Activated naive CD4-positive, alpha-beta T cell treated with anti-CD3 and anti-CD28 coated beads, Interleukin-2, amount 50 U/mL, for 24 hours (primary cell): ENCODE measurements around the gene RPL27A.
A peak's percentile ranks its signal among the peaks of the same experiment; 100 is the strongest.

Source experiments
- H3K27ac Mint-ChIP-seq: one replicate; pipeline ENCODE4 v1.8.0; 2021; ENCODE audit warnings: mild to moderate bottlenecking, mixed read lengths
- H3K27me3 Mint-ChIP-seq: one replicate; pipeline ENCODE4 v1.8.0; 2021; ENCODE audit warnings: mixed read lengths
- H3K36me3 Mint-ChIP-seq: one replicate; pipeline ENCODE4 v1.8.0; 2021; ENCODE audit warnings: mixed read lengths
- H3K4me1 Mint-ChIP-seq: one replicate; pipeline ENCODE4 v1.8.0; 2021; ENCODE audit warnings: mixed read lengths
- H3K4me3 Mint-ChIP-seq: one replicate; pipeline ENCODE4 v1.8.0; 2021; ENCODE audit warnings: mild to moderate bottlenecking, mixed read lengths
- H3K9me3 Mint-ChIP-seq: one replicate; pipeline ENCODE4 v1.8.0; 2021; ENCODE audit warnings: mixed read lengths

Gene RPL27A

GRCh38 chr11:8682303-8683114 lies at the start of gene RPL27A, which contains the start of gene TRIM66:
TSS of gene RPL27A (plus strand) at chr11:8682792. CDS start at chr11:8682814, 22 bp downstream.
TSS of gene TRIM66 (minus strand) at chr11:8682665. CDS start at chr11:8672274, 10,391 bp downstream.
- Mint-ChIP-seq H3K4me1 (peaks cover 35% of the 10 kb centered on the region), H3K36me3 (peaks cover 37% of the 10 kb centered on the region), H3K27ac (peak within 1 kb of the TSS; percentile 99), H3K4me3 (peak within 1 kb of the TSS; percentile 99), H3K27me3 (no peaks in the 10 kb centered on the region), H3K9me3 (peaks cover 5% of the 10 kb centered on the region)

- H3K27ac Mint-ChIP-seq, result no peak overlapping the region
- no peak overlapping the region for H3K4me3 Mint-ChIP-seq
These were observed 48.1 kb upstream of the RPL27A start for GRCh38 chr11:8634498-8634897.

DNA sequence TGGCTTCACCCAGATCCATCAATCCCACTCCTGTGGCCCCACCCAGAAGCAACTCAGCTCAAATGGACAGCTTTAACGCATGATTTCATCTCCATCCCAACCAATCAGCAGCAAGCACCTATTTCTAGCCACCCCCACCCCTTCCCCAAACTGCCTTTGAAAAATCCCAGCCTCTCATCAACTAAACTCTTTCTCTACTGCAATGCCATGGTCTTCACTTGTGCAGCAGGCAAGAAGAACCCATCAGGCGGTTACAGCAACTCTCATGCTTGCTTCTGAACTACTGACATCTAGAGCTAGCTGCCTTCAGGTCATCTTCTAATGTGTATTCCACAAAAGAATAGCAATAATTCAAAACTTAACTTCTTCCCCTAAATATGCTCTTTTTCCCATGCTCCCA lies 46.5 kb upstream of the RPL27A start:
- Mint-ChIP-seq H3K36me3 (peaks cover 39% of the 10 kb centered on the region), H3K4me1 (no peaks in the 10 kb centered on the region), H3K4me3 (no peak overlapping the region), H3K27me3 (no peaks in the 10 kb centered on the region), H3K27ac (no peak overlapping the region), H3K9me3 (peaks cover 8% of the 10 kb centered on the region)

More at GRCh38 chr11:8634498-8634897, 48.1 kb upstream of the RPL27A start:
- no peaks in the 10 kb centered on the region for H3K4me1 Mint-ChIP-seq
- H3K27me3 Mint-ChIP-seq, result no peaks in the 10 kb centered on the region
- H3K36me3 Mint-ChIP-seq, result peaks cover 35% of the 10 kb centered on the region
- peaks cover 8% of the 10 kb centered on the region for H3K9me3 Mint-ChIP-seq

DNA sequence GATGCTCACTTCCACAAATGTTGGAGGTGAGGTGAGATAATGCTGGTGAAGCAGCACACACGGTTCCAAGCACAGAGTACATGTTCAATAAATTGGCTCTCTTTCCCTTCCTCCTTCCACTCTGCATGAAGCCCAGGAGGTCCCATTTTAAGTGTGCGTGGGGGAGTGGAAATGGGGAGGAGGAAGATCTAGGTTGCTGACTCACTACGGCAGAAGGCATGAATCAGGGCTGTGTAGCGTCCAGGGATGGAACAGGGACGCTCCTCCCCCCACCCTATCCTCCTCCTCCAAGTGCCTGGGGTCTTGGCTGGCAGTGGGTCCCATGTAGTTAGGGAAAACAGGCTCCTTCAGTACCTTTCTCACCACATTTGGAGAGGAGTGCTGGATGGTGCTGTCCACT lies 44.3 kb upstream of the RPL27A start:
- peaks cover 46% of the 10 kb centered on the region for H3K36me3 Mint-ChIP-seq

GRCh38 chr11:8639655-8640054 lies 42.9 kb upstream of the RPL27A start:
- Mint-ChIP-seq H3K4me1 (no peaks in the 10 kb centered on the region), H3K4me3 (no peak overlapping the region), H3K9me3 (peaks cover 8% of the 10 kb centered on the region), H3K27ac (no peak overlapping the region), H3K36me3 (peaks cover 43% of the 10 kb centered on the region), H3K27me3 (no peaks in the 10 kb centered on the region)

More for the DNA sequence above, 44.3 kb upstream of the RPL27A start:
- Mint-ChIP-seq H3K4me3 (no peak overlapping the region), H3K27me3 (no peaks in the 10 kb centered on the region), H3K4me1 (no peaks in the 10 kb centered on the region), H3K9me3 (peaks cover 8% of the 10 kb centered on the region), H3K27ac (no peak overlapping the region)

GRCh38 chr11:8640267-8640906 lies 42.2 kb upstream of the RPL27A start:
- no peaks in the 10 kb centered on the region for H3K27me3 Mint-ChIP-seq
- no peak overlapping the region for H3K4me3 Mint-ChIP-seq
- H3K27ac Mint-ChIP-seq, result no peak overlapping the region
- peaks cover 8% of the 10 kb centered on the region for H3K9me3 Mint-ChIP-seq
- peaks cover 43% of the 10 kb centered on the region for H3K36me3 Mint-ChIP-seq
- H3K4me1 Mint-ChIP-seq, result no peaks in the 10 kb centered on the region

- no peak overlapping the region for H3K27ac Mint-ChIP-seq
- H3K4me1 Mint-ChIP-seq, result no peaks in the 10 kb centered on the region
- peaks cover 8% of the 10 kb centered on the region for H3K9me3 Mint-ChIP-seq
- H3K36me3 Mint-ChIP-seq, result peaks cover 38% of the 10 kb centered on the region
- no peak overlapping the region for H3K4me3 Mint-ChIP-seq
- no peaks in the 10 kb centered on the region for H3K27me3 Mint-ChIP-seq
These were observed 41.3 kb upstream of the RPL27A start for GRCh38 chr11:8641332-8641731.

GRCh38 chr11:8642196-8642841 lies 40.3 kb upstream of the RPL27A start:
- H3K9me3 Mint-ChIP-seq, result no peaks in the 10 kb centered on the region
- no peak overlapping the region for H3K4me3 Mint-ChIP-seq
- no peak overlapping the region for H3K27ac Mint-ChIP-seq
- no peaks in the 10 kb centered on the region for H3K4me1 Mint-ChIP-seq
- peaks cover 36% of the 10 kb centered on the region for H3K36me3 Mint-ChIP-seq
- H3K27me3 Mint-ChIP-seq, result no peaks in the 10 kb centered on the region

GRCh38 chr11:8646873-8647272 lies 35.7 kb upstream of the RPL27A start:
- no peaks in the 10 kb centered on the region for H3K27me3 Mint-ChIP-seq
- no peak overlapping the region for H3K4me3 Mint-ChIP-seq
- peaks cover 20% of the 10 kb centered on the region for H3K36me3 Mint-ChIP-seq
- H3K4me1 Mint-ChIP-seq, result no peaks in the 10 kb centered on the region
- no peak overlapping the region for H3K27ac Mint-ChIP-seq
- H3K9me3 Mint-ChIP-seq, result no peaks in the 10 kb centered on the region

DNA sequence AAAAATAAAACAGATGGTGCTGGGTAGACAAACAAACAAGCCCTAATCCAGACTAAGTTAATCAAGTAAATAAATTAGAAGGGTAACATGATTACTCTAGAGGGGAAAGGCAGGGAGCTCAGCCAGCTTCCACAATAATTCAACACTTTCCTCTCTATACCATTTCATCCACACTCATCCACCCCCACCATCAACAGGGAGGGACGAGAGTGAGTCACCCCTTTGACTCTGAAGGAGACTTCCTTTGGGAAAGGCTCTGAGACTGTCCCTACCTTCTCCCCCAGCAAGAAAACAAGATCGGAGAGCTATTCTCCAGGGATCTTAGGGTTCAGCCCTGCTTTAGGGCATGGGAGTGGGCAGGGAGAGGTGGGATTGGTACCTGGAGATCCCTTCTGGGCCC lies 33.2 kb upstream of the RPL27A start:
- H3K27me3 Mint-ChIP-seq, result no peaks in the 10 kb centered on the region
- no peak overlapping the region for H3K4me3 Mint-ChIP-seq
- H3K27ac Mint-ChIP-seq, result no peak overlapping the region
- H3K36me3 Mint-ChIP-seq, result peaks cover 22% of the 10 kb centered on the region
- H3K9me3 Mint-ChIP-seq, result no peaks in the 10 kb centered on the region
- no peaks in the 10 kb centered on the region for H3K4me1 Mint-ChIP-seq

DNA sequence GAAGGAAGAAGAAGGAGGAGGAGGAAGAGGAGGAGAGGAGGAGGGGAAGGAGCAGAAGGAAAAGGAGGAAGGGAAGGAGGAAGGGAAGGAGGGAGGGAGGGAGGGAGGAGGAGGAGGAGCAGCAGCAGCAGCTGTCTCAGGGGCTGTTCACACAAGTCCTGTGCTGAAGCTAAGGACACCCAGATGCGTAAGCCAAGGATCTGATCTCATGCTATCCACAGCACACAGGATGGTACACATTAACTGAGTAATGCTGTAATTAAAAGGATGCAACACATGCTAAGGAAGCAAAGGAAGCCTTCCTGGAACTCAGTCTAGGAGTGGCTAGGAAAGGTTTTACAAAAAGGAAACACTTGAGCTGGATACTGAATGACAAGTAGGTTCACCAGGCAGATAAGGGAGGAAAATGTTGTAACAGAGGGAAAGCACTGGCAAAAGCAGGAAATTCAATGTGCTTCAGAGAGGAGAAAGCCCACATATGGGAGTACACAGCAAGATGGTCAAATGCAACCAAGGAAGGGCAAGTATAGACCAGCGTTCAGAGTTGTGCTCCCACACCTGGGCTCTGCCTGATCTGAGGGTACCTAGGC lies 32.1 kb upstream of the RPL27A start:
- Mint-ChIP-seq H3K27ac (no peak overlapping the region), H3K36me3 (peaks cover 22% of the 10 kb centered on the region), H3K27me3 (no peaks in the 10 kb centered on the region)

GRCh38 chr11:8652140-8652539 lies 30.5 kb upstream of the RPL27A start:
- H3K9me3 Mint-ChIP-seq, result no peaks in the 10 kb centered on the region
- no peaks in the 10 kb centered on the region for H3K27me3 Mint-ChIP-seq
- H3K27ac Mint-ChIP-seq, result no peak overlapping the region
- peaks cover 17% of the 10 kb centered on the region for H3K36me3 Mint-ChIP-seq
- no peak overlapping the region for H3K4me3 Mint-ChIP-seq
- H3K4me1 Mint-ChIP-seq, result no peaks in the 10 kb centered on the region

More for the DNA sequence above, 32.1 kb upstream of the RPL27A start:
- no peaks in the 10 kb centered on the region for H3K4me1 Mint-ChIP-seq
- no peaks in the 10 kb centered on the region for H3K9me3 Mint-ChIP-seq
- H3K4me3 Mint-ChIP-seq, result no peak overlapping the region

- no peak overlapping the region for H3K27ac Mint-ChIP-seq
- no peak overlapping the region for H3K4me3 Mint-ChIP-seq
- H3K27me3 Mint-ChIP-seq, result no peaks in the 10 kb centered on the region
- no peaks in the 10 kb centered on the region for H3K4me1 Mint-ChIP-seq
- peaks cover 11% of the 10 kb centered on the region for H3K36me3 Mint-ChIP-seq
- H3K9me3 Mint-ChIP-seq, result no peaks in the 10 kb centered on the region
These were observed 28.1 kb upstream of the RPL27A start for GRCh38 chr11:8654503-8654902.

DNA sequence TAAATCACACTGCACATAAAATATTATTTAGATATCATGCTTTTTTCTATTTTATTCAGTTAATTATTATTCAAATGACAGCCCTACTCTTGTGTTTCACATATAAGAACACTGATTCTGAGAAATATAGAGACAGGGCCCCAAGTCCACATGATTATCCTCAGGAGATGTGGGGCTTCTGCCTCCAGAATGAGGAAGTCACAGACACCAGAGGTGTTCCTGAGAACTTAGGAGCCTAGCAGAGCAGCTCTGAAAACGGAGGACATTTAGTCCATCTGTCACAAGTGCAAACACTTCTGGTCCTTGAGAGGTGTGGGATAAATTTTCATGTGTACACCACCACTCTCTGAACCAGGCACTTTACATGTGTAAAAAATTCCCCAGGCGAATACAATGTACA lies 26.3 kb upstream of the RPL27A start:
- H3K27ac Mint-ChIP-seq, result no peak overlapping the region
- no peaks in the 10 kb centered on the region for H3K4me1 Mint-ChIP-seq
- peaks cover 9% of the 10 kb centered on the region for H3K36me3 Mint-ChIP-seq
- H3K27me3 Mint-ChIP-seq, result no peaks in the 10 kb centered on the region
- H3K9me3 Mint-ChIP-seq, result no peaks in the 10 kb centered on the region
- no peak overlapping the region for H3K4me3 Mint-ChIP-seq

DNA sequence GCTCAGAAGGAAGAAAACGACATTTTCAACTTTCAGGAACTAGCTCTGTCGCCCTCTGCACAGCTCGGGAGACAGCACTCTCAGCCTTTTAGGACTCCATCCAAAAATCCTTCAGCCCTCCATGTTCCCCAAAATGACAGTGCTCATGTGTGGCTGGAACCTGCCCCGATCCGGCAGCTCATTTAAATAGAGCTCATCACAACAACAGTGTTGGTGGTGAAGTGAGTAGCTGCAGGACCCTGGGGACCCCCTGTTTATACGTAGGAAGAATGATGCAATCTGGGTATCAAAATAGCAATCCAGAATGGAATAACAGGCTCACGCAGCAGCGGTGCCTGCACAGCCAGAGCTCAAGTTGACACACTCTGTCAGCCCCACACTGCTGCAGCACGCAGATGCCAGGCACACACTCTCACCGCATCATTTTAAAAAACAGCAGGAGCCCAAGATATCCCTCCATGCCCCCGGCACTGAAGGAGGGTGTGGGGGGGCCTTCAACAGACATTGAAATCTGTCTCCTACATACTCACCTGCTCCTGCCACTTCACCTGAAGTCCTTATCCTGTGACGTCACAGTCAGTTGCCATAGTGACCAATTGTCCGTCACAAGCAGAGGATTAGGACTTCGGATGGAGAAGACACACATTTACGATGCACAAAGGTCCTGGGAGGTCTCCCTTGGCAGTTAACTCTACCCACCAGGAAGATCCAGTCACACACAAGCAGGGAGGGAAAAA lies 24.1 kb upstream of the RPL27A start:
- Mint-ChIP-seq H3K9me3 (no peaks in the 10 kb centered on the region), H3K4me3 (no peak overlapping the region), H3K27ac (no peak overlapping the region), H3K36me3 (peaks cover 8% of the 10 kb centered on the region), H3K27me3 (no peaks in the 10 kb centered on the region), H3K4me1 (no peaks in the 10 kb centered on the region)
